HG03354 (cell line): ENCODE data around the gene USP2.

Source experiments
- ATAC-seq: cut with Tn5 transposase; IDR thresholded peaks from one replicate; pipeline ENCODE4 v1.9.1; 2021; ENCODE audit warnings: mild to moderate bottlenecking; ENCODE audit not compliant: unreplicated experiment, poor library complexity, severe bottlenecking

USP2 gene

DNA sequence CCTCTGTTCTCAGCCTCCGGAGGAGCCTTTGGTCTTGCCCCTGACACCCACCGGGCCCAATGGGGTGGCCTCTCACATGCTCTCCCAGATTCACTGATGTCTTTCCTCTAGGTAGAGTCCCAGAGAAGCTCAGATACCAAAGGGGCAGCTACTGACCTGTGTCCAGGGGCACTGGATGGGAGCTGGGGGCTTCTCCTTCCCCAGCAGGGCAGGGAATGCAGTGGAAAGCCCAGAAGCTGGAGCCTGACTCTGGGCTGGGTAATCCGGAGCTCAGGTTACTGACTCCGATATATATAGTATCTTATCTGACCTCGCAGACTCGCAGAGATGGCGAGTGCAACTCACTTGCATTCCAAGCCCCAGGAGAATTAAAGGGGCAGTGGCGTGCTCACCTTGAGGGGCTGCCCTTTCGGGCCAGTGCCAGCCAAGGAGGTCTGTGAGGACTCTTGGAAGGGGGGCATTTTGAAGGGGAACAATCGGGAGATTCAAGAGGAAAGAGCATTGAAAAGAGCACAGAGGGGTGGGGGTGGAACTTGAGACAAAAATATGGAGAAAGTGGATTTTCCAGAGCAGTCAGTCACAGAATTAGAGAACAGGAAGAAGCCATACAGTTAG lies 2.5 kb downstream of the USP2 start:
- ATAC-seq: no peak

DNA sequence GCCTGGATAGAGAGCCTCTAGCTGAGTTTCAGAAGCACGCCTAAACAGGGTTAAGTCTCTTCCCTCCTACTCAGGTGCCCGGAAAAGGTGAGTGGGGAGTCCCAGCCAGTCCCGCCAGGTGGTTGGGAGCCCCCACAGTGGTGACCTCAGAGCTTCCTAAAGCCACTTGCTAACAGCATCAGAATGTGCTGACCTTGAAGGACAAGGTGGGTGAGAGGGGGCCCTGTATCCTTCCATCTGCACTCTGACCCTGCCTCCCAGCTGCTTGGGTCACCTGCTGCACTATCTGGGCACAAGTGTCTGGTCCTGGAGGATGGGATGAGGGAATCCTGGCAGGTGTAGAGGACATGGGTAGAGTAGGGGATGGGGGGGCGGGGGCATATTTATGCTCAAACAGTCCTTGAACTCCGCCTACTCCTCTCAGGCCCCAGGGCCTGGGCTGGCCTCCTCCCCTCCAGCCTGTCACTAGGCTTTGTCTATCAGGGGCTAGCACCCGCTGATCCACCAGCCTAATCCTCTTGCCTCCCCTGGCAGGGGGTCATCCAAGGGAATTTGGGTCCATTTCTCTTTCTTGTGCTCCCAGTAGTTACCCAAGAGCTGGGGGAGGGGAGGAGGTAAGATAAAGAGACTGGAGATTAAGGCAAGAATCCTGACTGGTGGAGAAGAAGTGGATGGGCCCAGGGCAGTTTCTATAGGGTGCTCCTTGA lies 3.4 kb downstream of the USP2 start:
- no peak for ATAC-seq

DNA sequence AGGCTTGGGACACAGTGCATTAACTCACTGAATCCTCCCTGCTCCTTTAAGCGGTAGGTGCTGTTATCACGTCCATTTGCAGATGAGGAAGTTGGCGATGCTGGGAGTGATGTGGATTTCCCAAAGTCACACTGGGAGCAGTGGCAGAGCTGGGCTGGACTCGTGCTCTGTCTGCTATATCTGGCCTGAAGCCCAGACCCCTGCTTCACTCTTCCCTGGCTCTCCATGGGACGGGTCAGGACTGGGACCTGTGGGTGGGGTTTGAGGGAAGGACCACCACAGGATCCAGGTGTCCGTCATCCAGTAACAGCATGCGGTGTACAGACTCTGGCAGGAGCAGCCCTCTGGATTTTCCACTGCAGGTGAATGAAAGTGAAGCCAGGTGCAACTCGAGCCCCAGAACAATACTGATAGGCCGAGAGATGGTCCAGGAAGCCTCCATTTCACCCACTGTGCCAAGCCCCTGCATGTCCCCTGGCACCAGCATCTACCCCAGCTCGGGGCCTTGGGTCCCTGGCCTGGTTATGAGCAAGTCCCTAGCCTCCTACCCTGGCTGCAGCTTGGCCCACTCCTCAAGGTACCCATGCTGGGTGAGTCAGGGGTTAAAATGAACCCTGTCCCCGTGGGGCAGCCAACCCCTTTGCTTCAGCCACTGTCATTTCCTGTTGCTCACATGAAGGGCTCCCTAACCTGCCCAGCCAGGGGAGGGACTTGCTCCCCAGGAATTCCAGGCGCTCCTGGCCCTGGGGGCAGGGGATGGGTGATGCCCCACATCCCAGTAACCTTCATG lies 4.2 kb downstream of the USP2 start:
- no peak for ATAC-seq

DNA sequence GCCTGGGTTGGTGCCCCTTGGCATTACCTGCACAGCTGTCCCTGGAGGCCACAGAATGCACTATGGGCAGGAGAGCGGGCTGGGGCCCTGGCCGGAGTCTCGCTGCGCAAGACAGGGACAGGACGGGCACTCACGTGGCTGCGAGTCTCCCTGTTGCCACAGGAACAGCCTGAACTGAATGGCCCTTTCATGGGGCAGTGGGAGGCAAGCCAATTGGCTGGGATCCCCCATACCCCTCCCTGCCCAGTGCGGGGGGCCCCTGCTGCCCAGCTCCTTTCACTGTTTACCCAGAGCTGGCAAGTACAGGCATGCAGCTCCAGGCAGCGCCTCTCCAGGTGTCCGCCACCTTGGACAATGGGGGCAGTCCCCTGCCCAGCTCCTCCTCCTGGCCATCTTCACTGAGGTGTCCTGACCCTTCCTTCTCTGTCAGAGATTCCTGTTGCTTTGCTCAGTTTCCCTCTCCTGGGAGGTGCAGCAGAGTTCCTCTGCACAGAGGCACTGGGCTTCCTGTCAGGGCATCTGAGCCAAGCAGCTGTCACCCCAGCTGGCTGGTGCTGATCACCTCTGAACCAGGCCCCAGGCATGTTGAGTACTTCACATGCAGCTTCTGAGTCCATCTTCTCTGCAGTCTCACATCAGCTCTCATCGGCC lies 5.2 kb downstream of the USP2 start:
- ATAC-seq: no peak

DNA sequence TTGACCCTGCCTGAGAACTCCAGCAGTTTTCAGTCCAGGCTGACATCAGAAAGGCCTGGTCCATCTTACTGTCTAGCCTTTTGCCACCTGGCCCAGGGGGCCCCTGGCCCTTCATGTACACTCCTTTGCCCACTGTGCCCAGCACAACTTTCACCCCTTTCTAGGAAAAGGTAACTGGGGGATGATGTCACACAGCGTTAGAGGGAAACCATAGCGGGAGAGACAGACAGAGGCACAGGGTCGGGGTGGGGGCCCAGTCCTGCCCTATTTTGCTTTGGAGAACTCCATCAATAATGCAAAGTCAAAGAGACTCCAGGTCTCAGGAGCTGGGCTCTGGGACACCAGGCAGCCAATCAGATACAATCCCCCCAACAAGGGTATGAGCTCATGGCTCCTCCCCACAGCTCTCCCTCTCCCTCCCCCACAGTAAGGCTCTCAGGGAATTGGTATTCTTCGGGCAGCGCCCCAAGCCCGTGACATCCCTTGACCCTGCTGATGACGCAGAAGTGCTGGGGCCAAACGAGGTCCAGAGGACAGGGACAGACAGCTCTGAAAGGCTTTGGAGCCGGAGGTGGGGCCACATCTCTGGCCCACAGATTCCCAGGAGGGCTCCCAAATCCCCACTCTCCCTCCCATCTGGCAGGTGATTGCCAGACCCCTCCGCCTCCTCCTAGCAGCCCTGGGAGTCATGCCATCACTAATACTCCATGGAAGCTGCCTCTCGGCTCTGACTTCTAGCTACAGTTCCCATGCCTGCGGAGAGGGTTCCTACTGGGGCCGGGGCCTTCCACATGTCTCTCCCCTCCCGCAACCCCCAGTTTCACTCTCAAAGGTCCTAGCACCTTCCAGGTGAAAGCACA lies 5.9 kb downstream of the USP2 start:
- no peak for ATAC-seq

DNA sequence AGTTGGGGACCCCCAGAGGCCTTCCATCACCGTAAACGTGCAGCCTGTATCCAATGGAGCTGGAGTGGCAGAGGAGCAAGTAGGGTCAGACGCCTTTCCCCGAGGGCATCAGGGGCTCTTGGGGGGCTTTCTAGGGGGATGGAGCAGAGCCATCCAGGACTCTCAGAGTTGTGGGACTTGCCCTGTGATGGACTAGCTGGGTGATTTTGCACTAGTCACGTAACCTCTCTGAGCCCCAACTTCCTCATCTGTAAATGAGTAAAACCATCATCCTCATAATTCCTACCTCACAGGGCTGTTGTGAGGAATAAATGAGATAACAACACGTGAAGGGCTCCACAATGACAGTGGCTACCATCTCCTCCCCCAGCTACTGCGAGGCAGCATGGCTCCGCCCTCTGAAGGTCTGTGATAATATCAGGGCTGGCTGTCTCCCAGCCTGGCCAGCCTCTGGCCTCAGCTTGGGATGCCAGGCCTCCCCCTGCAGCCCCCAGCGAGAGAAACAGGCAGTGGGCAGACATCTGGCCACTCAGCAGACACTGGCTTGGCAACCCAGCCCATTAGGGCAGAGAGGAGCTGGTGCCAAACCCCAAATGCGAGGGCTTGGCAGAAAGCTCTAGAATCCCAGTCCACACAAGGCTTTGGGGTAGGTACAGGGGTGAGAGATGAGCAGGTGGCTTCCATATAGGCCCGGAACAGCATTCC lies 6.7 kb downstream of the USP2 start:
- no peak for ATAC-seq

DNA sequence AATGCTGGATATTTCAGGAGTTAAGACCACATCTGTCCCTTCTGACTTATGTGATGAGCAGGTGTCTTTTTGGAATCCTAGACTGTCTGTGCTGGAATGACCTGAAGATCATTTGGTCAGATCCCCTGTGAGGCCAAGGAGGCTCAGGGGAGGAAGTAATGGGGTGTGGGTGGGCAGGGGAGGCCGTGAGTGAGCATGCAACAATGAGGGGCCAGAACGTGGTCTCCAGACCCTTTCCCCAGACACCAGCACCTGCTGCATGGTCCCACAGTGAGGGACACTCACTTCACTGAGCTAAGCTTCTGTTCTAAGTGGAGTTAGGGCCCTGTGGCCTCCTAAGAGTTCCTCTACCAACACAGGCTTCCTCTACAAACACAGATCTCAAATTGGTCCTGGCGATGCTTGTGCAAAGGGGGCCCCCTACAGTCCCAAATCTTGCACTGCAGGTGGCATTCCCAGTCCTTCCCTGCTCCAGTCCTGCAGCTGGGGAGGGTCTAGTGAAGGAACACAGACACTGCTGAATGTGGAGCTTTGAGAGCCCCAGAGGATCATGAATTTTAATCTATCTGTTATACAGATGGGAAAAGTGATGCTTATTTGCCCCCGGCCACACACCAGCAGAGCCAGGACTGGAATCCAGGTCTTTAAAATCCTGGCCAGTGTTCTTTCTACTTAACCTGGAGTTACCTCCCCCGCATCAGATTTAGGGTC lies 7.4 kb downstream of the USP2 start:
- ATAC-seq: no peak

DNA sequence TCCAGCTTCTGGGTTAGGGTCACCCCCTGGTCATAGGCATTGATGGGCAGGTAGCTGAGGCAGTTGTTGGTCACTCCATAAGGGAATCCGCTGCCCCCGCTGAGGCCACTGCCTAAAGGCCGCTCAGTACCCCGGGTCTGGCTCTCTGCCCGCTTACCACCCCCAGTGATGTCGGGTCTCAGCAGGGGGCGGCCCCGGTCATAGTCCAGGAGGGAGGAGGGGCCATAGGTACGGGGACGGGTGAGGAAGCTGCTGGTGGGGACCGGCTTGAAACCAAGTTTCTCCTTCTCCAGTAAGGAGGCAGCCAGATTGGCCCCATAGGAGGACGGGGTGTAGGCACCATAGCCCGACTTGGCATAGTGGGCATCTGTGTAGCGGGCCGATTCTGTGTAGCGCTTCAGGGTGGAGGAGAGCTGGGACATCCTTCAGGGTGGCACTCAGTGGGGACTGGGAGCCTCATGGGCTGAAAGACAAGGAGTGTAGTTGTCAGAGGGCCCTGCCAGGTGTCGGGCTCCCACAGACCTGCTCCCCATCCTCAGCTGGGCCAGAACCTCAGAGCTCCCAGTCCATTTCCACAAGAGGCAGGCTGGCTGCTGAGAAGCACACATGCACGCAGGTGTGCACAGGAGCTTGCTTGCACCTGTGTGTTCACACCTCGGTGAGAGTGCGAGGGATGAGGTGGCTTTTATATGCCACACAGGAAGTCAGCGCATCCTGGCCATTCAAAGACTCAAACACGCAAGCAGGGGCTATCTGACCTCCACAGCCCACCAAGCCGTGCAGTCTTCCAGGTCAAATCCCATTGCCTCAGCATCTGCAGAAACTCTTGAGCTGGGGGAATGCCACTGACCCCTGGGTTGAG lies 8.2 kb downstream of the USP2 start:
- ATAC-seq: no peak

DNA sequence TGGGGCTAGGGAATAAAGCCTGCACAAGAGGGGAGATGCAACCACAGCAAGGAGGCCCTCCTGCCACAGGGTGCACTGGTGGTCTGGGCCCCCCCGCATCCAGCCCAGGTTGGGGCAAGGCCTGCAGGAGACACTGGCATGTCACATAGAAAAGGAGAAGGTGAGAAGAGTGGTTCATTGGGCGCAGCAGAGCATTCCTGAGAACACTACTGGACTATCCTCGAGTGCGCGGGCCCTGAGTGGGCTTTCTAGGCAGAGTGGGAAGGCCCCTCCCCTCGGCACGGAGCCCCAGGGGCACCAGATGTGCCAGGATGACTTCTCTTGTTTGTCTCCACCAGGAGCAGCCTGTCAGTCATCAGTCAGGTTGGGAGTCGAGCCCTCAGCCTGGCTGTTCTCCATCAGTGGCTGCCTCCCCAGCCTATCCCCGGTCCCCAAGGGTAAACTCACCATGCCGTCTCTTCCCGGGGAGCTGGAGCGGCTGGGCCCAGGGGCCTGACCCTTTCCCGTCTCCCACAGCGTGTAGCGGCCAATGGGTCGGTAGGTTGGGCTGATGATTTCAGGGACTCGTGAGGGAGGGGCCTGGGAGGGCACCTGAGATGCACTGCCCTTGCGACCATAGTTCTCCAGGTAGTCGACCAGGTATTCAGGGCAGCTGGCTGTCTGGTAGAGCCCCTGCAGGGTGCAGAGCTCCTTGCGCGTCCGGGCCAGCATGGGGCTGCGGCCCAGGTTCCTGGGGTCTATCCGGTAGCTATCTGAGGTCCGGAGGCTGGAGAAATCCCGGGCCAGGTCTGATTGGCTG lies 9.0 kb downstream of the USP2 start:
- no peak for ATAC-seq

DNA sequence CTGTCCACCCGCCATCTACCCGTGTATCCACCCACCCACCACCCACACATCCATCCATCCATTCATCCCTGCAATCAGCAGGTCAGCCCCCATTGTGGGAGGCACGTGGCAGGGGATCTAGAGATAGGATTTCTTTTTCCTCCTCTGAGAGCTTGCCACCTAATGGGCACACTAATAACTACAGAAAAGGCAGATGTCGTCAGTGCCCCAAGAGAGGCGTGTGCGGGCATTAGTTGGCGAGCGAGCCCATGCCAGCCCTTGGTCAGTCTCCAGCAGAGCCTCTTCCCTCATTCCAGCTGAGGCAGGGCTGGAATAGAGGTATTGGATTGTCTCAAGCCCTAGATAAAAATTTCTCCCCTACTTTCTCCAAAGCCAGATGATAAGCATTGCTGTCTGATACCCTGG lies 9.7 kb downstream of the USP2 start:
- no peak for ATAC-seq

DNA sequence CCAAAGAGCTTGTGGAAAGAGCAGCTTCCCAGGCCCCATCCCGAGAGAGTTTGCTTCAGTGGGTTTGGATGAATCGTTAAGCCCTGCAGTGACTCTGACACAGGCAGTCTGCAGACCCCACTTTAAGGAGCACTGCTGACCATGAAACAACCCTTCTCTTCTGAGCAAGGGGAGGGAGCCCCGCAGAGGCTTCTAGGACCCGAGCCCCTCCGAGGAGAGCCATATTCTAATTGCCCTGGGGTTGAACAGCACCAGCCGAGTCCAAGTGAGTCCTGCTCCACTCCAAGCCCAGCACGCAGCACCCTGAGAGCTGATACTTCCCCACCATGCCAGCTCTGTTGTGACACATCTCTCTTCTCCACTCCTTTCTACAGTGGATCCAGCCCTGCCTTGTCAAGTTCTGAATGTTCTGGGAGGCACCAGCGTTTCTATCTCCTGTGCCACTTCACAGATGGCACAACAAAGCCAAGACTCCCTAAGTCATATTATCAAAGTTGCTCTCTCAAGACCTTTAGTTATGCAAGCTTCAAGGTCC lies 10.4 kb downstream of the USP2 start:
- no peak for ATAC-seq

DNA sequence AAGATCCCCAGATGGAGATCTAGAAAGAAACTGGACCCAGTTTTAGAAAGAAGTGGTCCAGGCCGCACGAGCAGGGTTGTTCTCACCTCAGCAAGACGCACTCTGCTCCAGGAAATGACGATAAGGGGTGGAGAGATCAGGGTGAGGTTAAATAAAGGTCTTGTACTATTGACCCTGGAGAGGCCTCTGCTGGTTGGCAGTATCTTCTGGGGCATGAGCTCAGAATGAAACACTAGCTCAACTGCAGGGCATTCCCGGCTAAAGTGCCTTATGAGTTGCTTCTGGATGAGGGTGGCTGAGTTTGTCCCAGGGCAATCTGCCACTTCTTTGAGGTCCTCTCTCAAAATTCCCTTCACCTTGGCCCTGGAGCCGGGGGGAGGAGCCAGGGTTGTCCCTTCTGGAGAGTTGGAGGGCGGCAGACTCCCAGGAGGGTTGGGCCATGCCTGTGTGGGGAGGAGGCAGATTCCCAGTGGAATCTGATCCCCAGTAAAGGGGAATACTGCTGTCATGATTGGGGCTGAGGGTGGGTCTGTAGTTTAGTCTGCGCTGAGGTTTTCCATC lies 10.9 kb downstream of the USP2 start:
- no peak for ATAC-seq

DNA sequence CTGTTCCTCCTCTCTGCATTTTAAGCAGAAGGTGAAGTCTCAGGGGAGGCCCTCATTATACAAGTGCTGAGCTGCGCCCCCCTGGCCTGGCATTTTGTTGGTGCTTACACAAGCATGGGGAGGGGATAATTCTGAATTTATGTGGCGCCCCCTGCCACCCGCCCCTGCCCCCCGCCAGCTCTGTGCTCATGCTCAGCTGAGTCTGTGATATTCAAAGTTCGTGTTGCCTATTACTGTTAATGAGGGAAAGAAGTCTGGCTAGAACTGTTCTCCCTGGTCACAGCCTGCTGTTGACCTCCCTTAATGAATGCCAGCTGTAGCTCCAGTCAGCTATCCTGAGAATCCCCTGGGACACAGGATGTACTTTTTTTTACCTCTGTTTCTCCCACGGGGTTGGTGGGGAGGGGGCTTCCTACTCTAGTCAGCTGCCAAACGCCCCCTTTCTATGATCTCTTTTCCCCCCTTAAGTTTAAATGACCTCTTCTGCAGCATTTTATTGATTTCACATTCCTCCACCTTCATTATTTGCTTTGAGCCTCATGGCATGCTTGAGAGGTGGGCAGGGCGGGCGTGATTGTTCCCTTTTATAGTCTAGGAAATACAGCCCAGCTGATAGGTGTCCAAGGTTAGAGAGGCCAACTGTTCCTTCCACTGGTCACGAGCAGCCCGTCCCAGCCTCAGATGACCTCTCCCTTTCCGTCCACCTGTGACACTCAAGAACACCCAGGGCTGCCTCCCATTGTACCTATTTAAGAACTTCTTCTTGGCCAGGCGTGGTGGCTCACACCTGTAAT lies 12.2 kb downstream of the USP2 start:
- ATAC-seq: no peak

DNA sequence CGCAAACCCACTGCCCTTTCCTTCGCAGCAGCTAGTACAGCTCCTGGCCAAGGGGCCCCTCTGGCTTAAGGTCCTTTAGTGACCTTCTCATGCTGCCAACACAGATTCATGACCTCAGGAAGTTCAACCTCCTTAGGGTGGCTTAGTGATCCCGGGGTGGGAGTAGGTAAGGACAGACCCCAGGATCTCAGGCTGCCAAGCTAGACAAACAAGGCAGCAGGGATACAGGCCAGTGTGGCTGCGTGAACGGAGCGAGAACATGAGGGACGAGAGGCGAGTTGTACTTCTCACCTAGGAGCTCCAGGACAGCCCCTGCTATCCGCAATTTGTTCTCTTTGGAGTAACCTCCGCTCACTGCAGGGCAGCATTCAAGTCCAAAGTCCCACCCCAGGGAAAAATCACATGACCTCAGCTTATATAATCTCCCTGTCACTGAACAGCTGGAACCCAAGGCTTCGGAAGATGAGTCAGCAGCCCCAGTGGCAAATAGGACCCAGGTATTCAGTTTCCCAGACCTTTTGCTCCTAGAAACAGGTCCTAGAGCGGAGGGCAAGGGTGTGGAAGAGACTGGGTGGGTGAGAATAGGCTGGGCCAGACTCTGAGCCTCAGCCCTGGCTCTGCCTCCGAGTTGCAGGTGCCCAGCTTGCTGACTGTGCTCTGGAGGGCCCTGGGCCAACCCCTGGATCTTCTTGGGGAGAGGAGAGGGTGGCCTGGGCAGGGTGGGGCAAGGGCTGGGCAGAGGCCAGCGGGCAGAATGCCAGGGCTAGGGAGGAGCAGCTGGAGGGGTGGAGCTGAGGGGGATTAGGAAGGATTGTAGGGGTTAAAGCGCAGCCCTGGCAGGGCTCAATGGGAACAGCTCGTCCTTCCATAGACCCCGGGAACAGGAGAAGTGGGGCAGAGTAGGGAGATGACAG lies 13.1 kb downstream of the USP2 start:
- ATAC-seq: no peak
